ENCODE data around the gene ACVRL1.

DNA sequence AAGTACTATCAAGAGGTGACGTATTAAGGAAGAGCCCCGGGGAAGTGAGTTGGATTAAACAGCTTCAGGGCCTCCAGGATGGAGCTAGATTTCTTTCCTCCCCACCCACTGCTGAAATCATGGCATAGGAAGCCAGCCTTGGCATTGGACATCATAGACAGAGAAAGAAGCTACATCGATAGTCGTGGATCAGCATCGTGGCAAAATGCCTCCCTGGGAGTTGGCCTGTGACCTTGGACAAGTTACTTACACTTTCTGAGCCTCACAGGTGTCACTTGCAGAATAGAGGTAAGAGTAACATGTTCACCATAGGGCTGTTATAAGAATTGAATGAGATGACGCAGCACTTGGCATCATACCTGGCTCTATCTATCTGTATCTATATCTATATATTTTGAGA, 13.5 kb upstream of the ACVRL1 start:
- TF ChIP-seq EZH2 (IDR thresholded peaks at IDR 0.05; ENCODE audit: borderline replicate concordance, low read length): no peak
- TF ChIP-seq CTCF (IDR thresholded peaks at IDR 0.05; ENCODE audit: low read length): no peak

Measured in OCI-LY1 (cell line).